ENCODE results near the gene GIT1.

- TF ChIP-seq POLR2A (IDR thresholded peaks at IDR 0.05): no peak
- TF ChIP-seq, protein P1, sequence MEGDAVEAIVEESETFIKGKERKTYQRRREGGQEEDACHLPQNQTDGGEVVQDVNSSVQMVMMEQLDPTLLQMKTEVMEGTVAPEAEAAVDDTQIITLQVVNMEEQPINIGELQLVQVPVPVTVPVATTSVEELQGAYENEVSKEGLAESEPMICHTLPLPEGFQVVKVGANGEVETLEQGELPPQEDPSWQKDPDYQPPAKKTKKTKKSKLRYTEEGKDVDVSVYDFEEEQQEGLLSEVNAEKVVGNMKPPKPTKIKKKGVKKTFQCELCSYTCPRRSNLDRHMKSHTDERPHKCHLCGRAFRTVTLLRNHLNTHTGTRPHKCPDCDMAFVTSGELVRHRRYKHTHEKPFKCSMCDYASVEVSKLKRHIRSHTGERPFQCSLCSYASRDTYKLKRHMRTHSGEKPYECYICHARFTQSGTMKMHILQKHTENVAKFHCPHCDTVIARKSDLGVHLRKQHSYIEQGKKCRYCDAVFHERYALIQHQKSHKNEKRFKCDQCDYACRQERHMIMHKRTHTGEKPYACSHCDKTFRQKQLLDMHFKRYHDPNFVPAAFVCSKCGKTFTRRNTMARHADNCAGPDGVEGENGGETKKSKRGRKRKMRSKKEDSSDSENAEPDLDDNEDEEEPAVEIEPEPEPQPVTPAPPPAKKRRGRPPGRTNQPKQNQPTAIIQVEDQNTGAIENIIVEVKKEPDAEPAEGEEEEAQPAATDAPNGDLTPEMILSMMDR (IDR thresholded peaks at IDR 0.05): peak in 11 of 12 donors; percentile 6 to 58 (median 33)
Measured at GRCh38 chr17:29567554-29568330, 21.7 kb downstream of the GIT1 start.

All from heart left ventricle (tissue), 13 donors.